Caco-2 (cell line): ENCODE measurements around the gene MUC13. TPM values are rescaled to one million over a fixed set of nuclear protein-coding genes. Genes with fewer than 3 reads are reported as not detected.

Experiments
- BruUV-seq: library from RNA; stranded (reverse); fragments of 400-500 nt; replicated peaks from 2 replicates; lab custom pipeline; 2021; lab: Mats Ljungman, UMichigan
- CTCF ChIA-PET: fragments of 300-600 bp; sonication (Branson Sonifier 250); formaldehyde crosslinking; loops from one replicate; lab custom pipeline; 2022; ENCODE audit warnings: antibody characterized with exemption; lab: Charles Lee
- POLR2A ChIA-PET: fragments of 300-600 bp; sonication (Branson Sonifier 250); formaldehyde crosslinking; loops from one replicate; lab custom pipeline; 2022; ENCODE audit warnings: antibody characterized with exemption; lab: Charles Lee
- DNase-seq, 2 experiments: peaks; one replicate each; pipeline versions ENCODE4 v3.0.0 to v3.0.0-alpha.2; 2020 to 2022
- H3K27me3 ChIP-seq: replicated peaks from 2 replicates; pipeline ENCODE4 v1.6.0; 2011; ENCODE audit warnings: low read length; ENCODE audit not compliant: control insufficient read depth, insufficient read depth
- H3K36me3 ChIP-seq: 2 replicates; pipeline ENCODE4 v1.5.1; 2011; ENCODE audit warnings: low read length; ENCODE audit not compliant: control insufficient read depth, insufficient read depth
- H3K4me1 ChIP-seq: fragments of 250-450 bp; sonication (Bioruptor Pico); 2 replicates; pipeline ENCODE4 v1.5.1; 2020; ENCODE audit warnings: mild to moderate bottlenecking
- H3K4me3 ChIP-seq: 2 replicates; pipeline ENCODE4 v1.5.1; 2011; ENCODE audit warnings: low read depth, mild to moderate bottlenecking, control low read depth, low read length
- H3K9me3 ChIP-seq: fragments of 250-450 bp; sonication (Bioruptor Pico); 2 replicates; pipeline ENCODE4 v1.5.1; 2020; ENCODE audit warnings: mild to moderate bottlenecking, moderate library complexity
- H3K27ac Mint-ChIP-seq: one replicate; pipeline ENCODE4 v1.8.0; 2022; ENCODE audit warnings: mixed read lengths; ENCODE audit not compliant: unreplicated experiment
- H3K27me3 Mint-ChIP-seq: one replicate; pipeline ENCODE4 v1.8.0; 2022; ENCODE audit warnings: mixed read lengths; ENCODE audit not compliant: insufficient read depth, unreplicated experiment
- H3K36me3 Mint-ChIP-seq: one replicate; pipeline ENCODE4 v1.8.0; 2022; ENCODE audit warnings: mild to moderate bottlenecking, mixed read lengths; ENCODE audit not compliant: insufficient read depth, unreplicated experiment
- H3K4me1 Mint-ChIP-seq: one replicate; pipeline ENCODE4 v1.8.0; 2022; ENCODE audit warnings: low read depth, mixed read lengths; ENCODE audit not compliant: unreplicated experiment
- H3K4me3 Mint-ChIP-seq: one replicate; pipeline ENCODE4 v1.8.0; 2022; ENCODE audit warnings: mild to moderate bottlenecking, moderate library complexity, mixed read lengths; ENCODE audit not compliant: unreplicated experiment
- H3K9me3 Mint-ChIP-seq: one replicate; pipeline ENCODE4 v1.8.0; 2022; ENCODE audit warnings: mixed read lengths; ENCODE audit not compliant: unreplicated experiment
- intact Hi-C: fragments of 100-400 bp; cut with micrococcal nuclease; formaldehyde crosslinking; loops from one replicate; pipeline ENCODE4 v1.10.0; 2022; ENCODE audit not compliant: unreplicated experiment
- total RNA-seq: library from RNA; stranded (reverse); gene quantifications from 2 replicates; pipeline ENCODE4 v1.2.3, GENCODE V29; 2022
- TF ChIP-seq, protein P1 (sequence below), 2 experiments: fragments of 200-600 bp in 1 of 2; IDR thresholded peaks; 1 replicate in 1 of 2; 2 replicates in 1 of 2; pipeline versions ENCODE4 v1.5.1 to v1.8.0; 2011 to 2022; ENCODE audit warnings: antibody characterized with exemption in 1 of 2, control low read depth in 1 of 2, inconsistent platforms in 1 of 2, low read depth in 1 of 2, low read length in 1 of 2, mild to moderate bottlenecking in 1 of 2, moderate library complexity in 1 of 2; ENCODE audit not compliant: insufficient read depth in 1 of 2, severe bottlenecking in 1 of 2, unreplicated experiment in 1 of 2

The MUC13 gene
- total RNA-seq, 1 experiment from 2014 or later: 3.5 TPM

DNA sequence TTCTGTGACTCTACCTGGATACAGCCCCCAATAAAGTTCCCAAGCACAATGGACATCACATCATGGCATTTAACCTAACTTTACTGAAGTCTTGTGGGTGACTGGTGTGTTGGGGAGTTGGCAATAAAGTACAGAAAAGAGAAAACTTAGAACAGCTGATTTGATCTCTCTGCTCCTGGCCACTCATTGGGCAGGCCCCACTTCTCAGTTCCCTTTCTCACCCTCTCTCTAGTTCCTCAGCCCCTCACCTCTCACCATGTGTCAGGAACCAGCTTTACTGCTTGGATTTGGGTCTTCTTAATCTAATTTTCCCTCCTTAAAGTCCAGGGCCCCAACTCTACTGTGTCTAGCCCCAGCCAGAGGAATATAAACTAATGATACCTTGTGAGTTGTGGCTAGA, 713 bp upstream of the MUC13 start:
- no peak overlapping the region for H3K4me3 Mint-ChIP-seq
- Histone ChIP-seq H3K4me1 (peaks cover 5% of the 10 kb centered on the region), H3K36me3 (no peaks in the 10 kb centered on the region), H3K4me3 (no peak overlapping the region), H3K27me3 (no peaks in the 10 kb centered on the region), H3K9me3 (no peaks in the 10 kb centered on the region)
- H3K27me3 Mint-ChIP-seq: no peaks in the 10 kb centered on the region
- peaks cover 15% of the 10 kb centered on the region for H3K4me1 Mint-ChIP-seq
- TF ChIP-seq, protein P1, sequence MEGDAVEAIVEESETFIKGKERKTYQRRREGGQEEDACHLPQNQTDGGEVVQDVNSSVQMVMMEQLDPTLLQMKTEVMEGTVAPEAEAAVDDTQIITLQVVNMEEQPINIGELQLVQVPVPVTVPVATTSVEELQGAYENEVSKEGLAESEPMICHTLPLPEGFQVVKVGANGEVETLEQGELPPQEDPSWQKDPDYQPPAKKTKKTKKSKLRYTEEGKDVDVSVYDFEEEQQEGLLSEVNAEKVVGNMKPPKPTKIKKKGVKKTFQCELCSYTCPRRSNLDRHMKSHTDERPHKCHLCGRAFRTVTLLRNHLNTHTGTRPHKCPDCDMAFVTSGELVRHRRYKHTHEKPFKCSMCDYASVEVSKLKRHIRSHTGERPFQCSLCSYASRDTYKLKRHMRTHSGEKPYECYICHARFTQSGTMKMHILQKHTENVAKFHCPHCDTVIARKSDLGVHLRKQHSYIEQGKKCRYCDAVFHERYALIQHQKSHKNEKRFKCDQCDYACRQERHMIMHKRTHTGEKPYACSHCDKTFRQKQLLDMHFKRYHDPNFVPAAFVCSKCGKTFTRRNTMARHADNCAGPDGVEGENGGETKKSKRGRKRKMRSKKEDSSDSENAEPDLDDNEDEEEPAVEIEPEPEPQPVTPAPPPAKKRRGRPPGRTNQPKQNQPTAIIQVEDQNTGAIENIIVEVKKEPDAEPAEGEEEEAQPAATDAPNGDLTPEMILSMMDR (IDR thresholded peaks at IDR 0.05; ENCODE audit: insufficient read depth in 1 of 2, low read depth in 1 of 2, low read length in 1 of 2, severe bottlenecking in 1 of 2, unreplicated experiment in 1 of 2): no peak
- H3K36me3 Mint-ChIP-seq: no peaks in the 10 kb centered on the region
- H3K27ac Mint-ChIP-seq: no peak overlapping the region
- POLR2A ChIA-PET: interaction anchor here (0.6 kb wide), 1 partner anchor 462 kb away, joined by 3 read pairs; no protein-coding TSS in a partner anchor
- DNase-seq: no peak
- CTCF ChIA-PET: no interaction called here
- no TSS peak for BruUV-seq
- no peaks in the 10 kb centered on the region for H3K9me3 Mint-ChIP-seq
- intact Hi-C loops: no loop called here

DNA sequence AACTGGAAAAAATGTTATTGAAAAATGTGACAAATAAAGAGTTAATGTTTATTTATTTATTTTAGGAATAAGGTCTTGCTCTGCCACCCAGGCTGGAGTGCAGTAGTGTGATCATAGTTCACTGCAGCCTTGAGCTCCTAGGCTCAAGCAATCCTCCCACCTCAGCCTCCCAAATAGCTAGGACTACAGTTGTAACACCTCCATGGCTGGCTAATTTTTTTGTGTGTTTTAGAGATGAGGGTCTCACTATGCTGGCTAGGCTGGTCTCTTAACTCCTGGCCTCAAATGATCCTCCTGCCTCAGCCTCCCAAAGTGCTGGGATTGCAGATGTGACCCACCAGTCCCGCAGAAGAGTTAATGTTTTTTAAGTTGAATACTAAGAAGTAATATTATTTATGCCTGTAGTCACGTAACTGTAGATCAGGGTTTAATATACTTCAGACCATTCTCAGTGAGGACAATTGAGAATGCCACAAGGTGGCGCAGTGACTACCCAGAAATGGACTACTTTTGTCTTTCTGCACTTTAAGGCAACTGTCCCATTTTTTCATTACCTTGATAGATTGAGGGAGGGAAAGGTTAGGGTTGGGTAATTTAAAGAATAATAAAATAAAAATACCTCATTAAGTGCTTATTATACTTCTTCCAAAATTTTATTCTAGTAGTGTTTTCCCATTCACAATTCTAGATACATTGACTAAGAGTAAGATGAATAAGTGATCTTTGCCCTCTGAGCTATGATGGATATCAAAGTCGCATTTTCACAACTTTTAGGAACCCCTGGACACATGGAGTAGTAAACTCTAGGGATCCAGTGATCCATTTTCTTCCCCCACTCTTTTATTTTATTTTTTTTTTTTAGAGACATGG, 6.0 kb downstream of the MUC13 start:
- Histone ChIP-seq H3K36me3 (no peaks in the 10 kb centered on the region), H3K4me3 (no peak overlapping the region), H3K27me3 (no peaks in the 10 kb centered on the region), H3K4me1 (no peaks in the 10 kb centered on the region), H3K9me3 (no peaks in the 10 kb centered on the region)
- BruUV-seq: no TSS peak
- Mint-ChIP-seq H3K27me3 (no peaks in the 10 kb centered on the region), H3K36me3 (no peaks in the 10 kb centered on the region), H3K9me3 (no peaks in the 10 kb centered on the region), H3K4me1 (no peaks in the 10 kb centered on the region), H3K27ac (no peak overlapping the region), H3K4me3 (no peak overlapping the region)
- DNase-seq: peak; percentile 51 to 57
- ChIA-PET POLR2A (no interaction called here), CTCF (interaction anchor here (1.1 kb wide), 1 partner anchor 41 kb away, joined by 3 read pairs; no protein-coding TSS in a partner anchor)
- TF ChIP-seq, protein P1 (IDR thresholded peaks at IDR 0.05; ENCODE audit: insufficient read depth in 1 of 2, low read depth in 1 of 2, low read length in 1 of 2, severe bottlenecking in 1 of 2, unreplicated experiment in 1 of 2): peak; percentile 70 to 73
- intact Hi-C loops: loop anchor here (1.0 to 10.0 kb wide), 4 partner anchors 18 to 656 kb away; no protein-coding TSS in a partner anchor

DNA sequence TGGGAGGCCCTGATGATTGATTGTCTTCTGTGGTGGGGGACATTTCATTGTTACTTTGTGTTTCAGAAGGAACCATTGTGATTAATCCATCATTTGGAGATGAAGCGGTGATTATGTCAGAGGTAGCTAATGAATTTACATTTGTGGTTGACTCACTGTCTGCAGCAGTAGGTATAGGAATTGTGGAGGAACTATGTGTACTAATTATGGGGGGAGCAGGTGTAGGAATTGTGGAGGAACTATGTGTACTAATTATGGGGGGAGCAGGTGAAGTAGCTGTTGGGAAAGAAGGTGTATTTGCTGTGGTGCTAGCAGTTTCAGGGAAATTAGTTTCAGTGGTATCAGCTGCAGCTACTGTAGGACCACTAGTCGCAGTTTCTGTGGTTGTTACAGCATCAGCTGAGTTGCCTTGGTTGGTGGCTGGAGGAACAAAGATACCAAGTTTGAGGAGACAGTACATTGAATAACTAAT, 6.9 kb downstream of the MUC13 start:
- H3K36me3 ChIP-seq: no peaks in the 10 kb centered on the region
- no peaks in the 10 kb centered on the region for H3K9me3 ChIP-seq
- POLR2A ChIA-PET: no interaction called here
- no peaks in the 10 kb centered on the region for H3K9me3 Mint-ChIP-seq
- no peaks in the 10 kb centered on the region for H3K36me3 Mint-ChIP-seq
- no peak overlapping the region for H3K4me3 ChIP-seq
- no peak for DNase-seq
- H3K4me3 Mint-ChIP-seq: no peak overlapping the region
- intact Hi-C loops: loop anchor here (1.0 to 10.0 kb wide), 4 partner anchors 19 to 657 kb away; no protein-coding TSS in a partner anchor
- H3K27me3 ChIP-seq: no peaks in the 10 kb centered on the region
- no peaks in the 10 kb centered on the region for H3K4me1 ChIP-seq
- H3K27ac Mint-ChIP-seq: no peak overlapping the region
- no TSS peak for BruUV-seq
- CTCF ChIA-PET: interaction anchor here (1.1 to 1.3 kb wide), 2 partner anchors 24 to 40 kb away, joined by 3 to 4 read pairs; no protein-coding TSS in a partner anchor
- H3K27me3 Mint-ChIP-seq: no peaks in the 10 kb centered on the region
- TF ChIP-seq, protein P1 (IDR thresholded peaks at IDR 0.05; ENCODE audit: insufficient read depth in 1 of 2, low read depth in 1 of 2, low read length in 1 of 2, severe bottlenecking in 1 of 2, unreplicated experiment in 1 of 2): no peak
- H3K4me1 Mint-ChIP-seq: no peaks in the 10 kb centered on the region
